ENCODE data around the gene SCTR. TPM values are rescaled to one million over a fixed set of nuclear protein-coding genes. Genes with fewer than 3 reads are reported as not detected.

SCTR gene
- total RNA-seq, 1 donor from 2014 or later, result 6.2 TPM

DNA sequence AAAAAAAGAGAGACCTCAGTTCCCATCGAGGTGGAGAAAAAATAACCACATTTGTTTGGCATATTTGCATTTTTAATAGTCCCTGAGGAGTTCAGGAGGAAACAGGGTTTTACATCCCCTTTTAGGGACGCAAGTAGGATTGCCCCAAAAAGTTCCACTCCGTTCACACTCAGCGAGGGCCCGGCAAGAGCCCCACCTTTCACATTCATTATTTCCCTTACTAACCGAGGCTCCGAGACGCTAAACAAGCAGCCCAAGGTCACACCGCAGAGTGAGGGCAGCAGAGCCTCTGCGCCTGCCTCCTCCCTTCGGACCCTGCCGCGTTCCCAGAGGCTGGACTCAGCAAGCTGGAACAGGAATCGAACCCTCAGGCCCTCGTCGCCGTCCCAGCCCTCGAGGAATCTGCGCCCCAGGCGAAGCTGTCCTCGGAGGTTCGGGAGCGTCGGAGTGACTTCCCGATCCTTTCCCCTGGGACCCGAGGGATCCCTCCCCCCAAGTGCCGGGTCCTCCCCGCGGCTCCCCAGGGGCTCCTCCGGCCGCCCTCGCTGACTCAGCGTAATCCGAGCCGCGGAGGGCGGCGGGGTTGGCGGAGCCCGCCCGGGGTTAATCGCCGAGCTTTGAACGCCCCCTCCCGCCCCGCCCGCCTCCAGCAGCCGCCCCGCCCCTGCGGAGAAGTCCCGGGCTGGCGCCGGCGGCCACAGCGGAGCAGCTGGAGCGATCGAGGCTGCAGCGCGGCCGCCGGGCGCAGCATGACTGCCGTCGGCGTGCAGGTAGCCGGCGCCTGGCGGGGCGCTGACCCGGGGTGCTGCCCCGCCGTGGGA is 92.9 kb downstream of the SCTR start, which contains the start of gene TMEM37:
TMEM37 (plus strand) TSS at position 700 of the 821 bp plus-strand sequence; CDS start at position 750, 50 bp downstream.
- peak; percentile 56 for DNase-seq (ENCODE audit: low read depth)

- no peak for DNase-seq (ENCODE audit: low read depth)
These were observed 94.2 kb downstream of the SCTR start for GRCh38 chr2:119430023-119430498.

DNA sequence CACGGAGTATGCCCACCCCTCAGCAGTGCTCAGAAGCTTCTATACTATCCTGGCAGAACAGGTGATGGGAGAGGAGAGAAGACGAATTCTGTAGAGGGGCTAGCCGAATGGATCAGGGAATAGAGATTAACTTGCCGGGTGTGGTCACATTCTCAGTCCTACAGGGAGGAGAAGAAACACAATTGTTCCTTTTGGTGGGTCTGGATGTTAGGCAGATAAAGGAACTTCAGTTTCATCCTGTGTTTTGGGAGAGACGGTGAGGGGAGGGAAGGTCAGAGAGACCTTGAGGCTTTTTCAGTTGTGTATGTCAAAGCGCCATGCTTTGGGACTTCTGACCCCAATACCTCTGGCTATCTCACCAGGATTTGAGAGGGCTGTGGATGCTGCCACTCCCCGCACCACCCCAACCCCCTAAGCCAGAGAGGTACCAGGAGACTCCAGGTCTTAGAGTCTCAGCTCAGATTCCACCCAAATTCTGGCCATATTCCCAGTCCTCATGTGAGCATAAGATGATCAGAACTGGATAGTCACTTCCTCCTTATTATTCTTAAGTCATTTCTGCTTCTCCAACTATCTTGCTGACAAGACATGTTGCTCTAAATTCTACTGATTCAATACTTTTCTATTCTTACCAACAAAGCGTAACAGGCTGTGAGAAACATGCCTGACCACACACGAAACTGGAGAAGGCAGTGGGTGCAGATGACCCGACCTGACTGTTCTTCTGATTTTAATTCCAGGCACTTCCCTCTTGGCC is 94.9 kb downstream of the SCTR start:
- DNase-seq (ENCODE audit: low read depth), result peak; percentile 89

DNA sequence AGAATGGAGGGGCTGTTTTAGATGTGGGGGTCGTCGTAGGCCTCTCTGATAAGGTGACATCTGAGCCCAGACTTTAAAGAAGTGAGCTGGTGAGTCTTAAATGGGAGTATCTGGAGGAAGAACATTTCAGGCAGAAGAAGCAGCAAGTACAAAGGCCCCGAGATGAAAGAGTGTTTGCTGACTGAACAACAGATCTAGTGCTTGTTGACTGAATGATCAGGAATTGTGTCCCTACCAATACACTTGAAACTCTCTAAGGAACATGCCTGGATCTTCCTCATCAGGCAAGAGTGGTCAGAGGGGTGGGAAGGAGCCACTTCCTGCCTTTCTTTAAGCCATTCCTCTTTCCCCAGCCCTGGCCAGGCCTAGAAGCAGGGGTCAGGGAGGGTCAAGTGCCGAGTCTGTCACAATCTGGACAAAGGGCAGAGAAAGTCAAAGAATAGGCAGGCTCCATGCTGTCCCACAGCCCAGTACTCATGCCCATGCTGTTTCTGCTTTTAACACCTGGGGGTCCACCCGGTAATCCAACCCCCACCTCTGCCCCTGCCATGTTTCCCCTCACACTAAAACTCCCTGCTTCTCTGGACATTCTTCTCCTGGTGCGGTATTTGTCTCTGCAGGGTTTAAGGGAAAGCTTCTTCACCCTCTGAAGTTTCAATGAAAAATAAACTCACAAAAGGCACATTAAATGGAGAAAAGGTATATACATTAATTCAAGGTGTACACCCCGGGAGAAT is 95.6 kb downstream of the SCTR start:
- no peak for DNase-seq (ENCODE audit: low read depth)

DNA sequence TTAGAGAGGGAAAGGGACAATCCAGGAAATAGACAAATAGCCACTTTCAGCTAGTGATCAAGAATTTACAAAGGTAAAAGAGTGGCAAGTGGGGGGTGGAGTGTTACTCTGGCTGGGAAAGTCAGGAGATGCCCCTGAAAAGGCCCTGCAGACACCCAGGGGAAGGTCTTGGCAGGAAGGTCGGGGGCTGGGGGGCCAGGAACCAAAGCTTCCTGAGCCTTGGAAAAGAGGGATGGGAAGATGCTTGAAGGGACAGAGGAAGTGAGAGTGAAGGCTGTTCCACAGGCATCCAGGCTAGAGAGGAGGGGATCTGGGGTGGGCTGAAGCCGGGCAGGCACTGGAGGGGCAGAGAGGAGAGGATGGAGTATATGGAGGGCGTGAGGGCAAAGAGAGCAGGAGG is 96.5 kb downstream of the SCTR start:
- no peak for DNase-seq (ENCODE audit: low read depth)

DNA sequence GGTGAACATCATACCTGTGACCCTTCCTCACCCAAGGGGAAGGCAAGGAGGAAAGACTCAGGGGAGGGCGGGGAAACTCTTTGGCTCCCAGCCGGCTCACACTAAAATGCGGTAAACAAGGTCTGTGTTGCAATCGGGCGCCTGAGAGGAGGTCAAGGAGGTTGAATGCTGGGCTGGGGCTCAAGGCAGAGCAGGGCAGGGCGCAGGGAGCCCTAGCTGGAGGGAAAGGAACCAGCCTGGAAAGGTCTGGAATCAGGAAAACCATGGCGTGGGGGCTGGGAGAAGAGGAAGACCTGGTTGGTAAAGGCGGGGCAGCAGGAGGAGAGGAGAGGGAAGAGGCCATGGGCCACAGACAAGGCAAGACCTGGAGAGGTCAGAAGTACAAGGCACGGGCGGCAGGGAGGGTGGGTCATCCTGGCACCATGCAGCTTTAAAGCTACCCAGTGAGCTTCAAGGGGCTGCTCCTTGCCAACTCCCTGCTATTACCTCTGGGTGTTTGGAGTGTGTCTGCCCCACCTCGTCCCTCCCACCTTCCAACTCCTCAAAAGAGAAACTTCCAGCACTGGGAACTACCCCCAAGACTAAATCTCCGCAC is 97.4 kb downstream of the SCTR start:
- peak; percentile 86 for DNase-seq (ENCODE audit: low read depth)

DNA sequence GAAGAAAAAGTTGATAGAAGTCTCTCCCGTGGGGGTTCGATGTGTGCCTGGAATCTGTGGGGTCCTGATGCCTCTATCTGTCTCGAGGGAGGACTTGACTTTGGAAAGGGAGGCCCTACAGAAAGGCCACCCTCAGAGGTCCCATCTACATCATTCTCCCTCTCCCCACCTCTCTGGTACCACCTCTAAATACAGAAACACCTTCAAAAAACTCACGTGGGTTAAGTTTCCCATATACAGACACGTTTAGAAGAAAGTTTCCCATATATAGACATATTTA is 97.9 kb downstream of the SCTR start:
- DNase-seq (ENCODE audit: low read depth), result no peak

GRCh38 chr2:119425620-119426395 is 98.5 kb downstream of the SCTR start:
- peak; percentile 91 for DNase-seq (ENCODE audit: low read depth)

GRCh38 chr2:119425119-119425405 is 99.2 kb downstream of the SCTR start:
- no peak for DNase-seq (ENCODE audit: low read depth)

- no peak for DNase-seq (ENCODE audit: low read depth)
These were observed 99.8 kb downstream of the SCTR start for GRCh38 chr2:119424284-119425118.

DNA sequence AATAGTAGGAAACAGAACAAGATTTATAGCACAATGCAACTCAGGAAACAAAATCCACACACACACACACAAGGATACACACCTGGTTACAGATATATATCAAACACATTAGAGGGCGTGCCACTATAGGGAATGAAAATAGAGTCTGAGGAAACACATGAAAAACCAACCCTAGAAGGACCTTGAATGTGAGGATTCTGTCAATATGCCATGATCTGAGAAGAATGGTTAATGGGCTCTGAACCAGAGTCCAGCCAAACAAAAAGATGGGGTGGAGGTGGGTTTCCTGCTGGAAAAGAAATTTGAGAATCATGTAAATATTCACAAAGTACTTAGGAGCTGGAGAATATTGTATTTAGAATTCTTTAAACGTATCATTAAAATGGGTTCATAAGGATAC is 100.5 kb downstream of the SCTR start:
- no peak for DNase-seq (ENCODE audit: low read depth)

- DNase-seq (ENCODE audit: low read depth), result no peak
These were observed 101.2 kb downstream of the SCTR start for GRCh38 chr2:119423108-119423444.

DNA sequence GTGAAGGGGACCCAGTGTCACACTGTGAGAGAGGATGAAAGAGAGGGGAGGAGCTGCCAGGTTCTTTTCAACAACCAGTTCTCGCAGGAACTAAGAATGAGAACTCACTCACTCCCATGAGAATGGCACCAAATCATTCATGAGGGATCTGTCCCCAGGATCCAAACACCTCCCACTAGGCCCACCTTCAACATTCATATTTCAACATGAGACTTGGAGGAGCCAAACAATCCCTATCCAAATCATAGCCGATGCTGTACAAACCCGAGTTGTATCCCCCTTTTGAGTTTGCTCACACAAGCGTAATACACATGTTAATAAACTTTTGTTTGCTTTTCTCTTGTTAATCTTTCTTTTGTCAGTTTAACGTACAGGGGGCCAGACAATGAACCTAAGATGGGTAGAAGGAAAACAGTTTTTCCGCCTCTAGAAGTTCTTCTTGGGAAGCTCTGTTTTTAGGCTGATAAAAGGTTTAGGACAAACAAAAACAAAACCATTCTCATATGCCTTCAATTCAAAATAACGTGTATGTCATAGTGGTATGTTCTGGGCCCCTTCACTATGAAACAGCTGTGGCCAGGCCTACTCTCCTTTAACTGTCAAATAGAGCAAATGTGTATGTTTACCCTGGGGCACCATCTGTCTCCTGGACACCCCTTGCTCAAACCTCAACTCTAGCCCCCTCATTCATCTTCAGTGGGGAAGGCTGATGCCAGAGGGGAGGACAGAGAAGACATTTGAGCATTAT is 101.7 kb downstream of the SCTR start:
- DNase-seq (ENCODE audit: low read depth), result no peak

- no peak for DNase-seq (ENCODE audit: low read depth)
These were observed 102.5 kb downstream of the SCTR start for GRCh38 chr2:119421741-119422140.

DNA sequence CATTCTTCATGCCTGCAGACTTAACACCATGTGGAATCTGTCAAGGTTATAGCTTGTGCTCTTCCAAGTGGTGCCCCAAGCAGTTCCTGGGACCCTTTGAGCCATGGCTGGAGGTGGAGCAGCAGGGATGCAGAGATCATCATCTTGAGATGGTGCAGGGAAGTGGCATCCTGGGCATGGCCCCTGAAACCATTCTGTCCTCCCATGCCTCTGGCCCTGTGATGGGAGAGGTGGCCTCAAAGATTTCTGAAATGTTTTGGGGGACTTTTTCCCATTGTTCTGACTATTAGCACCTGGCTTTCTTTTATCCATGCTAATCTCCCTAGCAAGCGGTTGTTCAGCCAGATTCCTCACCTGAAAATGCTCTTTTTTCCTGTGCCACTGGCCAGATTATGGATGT is 103.0 kb downstream of the SCTR start:
- no peak for DNase-seq (ENCODE audit: low read depth)

DNA sequence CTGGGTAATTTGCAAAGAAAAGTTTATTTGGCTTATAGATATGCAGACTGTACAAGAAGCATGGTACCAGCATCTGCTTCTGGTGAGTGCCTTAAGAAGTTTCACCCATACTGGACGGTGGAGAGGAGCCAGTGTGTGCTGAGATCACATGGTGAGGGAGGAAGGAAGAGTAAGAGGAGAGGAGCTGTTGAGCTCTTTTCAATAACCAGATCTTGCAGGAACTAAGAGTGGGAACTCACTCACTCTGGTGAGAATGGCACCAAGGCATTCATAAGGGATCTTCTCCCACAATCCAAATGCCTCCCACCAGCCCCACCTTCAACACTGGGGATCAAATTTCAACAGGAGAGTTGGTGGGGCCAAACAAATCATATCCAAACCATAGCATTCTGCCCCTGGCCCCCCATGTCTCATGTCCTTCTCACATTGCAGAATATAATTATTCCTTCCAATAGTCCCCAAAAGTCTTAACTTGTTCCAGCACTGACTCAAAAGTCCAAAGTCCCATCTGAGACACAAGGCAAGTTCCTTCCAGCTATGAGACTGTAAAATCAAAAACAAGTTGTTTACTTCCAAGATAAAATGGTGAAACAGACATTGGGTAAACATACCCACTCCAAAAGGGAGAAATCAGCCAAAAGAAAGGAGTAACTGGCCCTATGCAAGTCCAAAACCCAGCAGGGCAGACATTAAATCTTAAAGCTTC is 104.3 kb downstream of the SCTR start:
- no peak for DNase-seq (ENCODE audit: low read depth)

GRCh38 chr2:119419065-119419464 is 105.2 kb downstream of the SCTR start:
- no peak for DNase-seq (ENCODE audit: low read depth)

DNA sequence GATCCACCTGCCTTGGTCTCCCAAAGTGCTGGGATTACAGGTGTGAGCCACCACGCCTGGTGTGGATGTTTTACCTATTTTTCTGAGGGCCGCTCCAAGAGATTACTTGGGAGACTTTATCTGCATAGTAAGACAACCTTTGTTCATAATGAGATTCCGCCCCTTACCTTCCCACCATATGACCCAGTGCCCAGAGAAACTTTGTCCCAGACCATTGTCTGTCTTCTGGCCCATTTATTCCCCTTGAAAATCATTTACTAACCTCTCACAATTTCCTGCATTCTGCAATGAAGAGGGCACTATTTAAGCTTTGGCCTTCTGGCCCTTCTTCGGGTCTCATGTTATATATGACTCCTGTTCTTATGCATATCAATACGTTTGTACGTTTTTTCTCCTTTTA is 106.4 kb downstream of the SCTR start:
- DNase-seq (ENCODE audit: low read depth), result no peak

- no peak for DNase-seq (ENCODE audit: low read depth)
These were observed 107.9 kb downstream of the SCTR start for GRCh38 chr2:119416299-119416923.
